NT2/D1 (cell line): ENCODE measurements around the gene UQCR10.

ENCODE experiments used
- DNase-seq: peaks from one replicate; pipeline ENCODE4 v3.0.0-alpha.2; 2011; ENCODE audit warnings: low read depth, low spot score
- H3K27me3 ChIP-seq: 2 replicates; pipeline ENCODE4 v1.6.0; 2011; ENCODE audit warnings: mild to moderate bottlenecking; ENCODE audit not compliant: insufficient read length, insufficient read depth
- H3K36me3 ChIP-seq: 2 replicates; pipeline ENCODE4 v1.6.1; 2011; ENCODE audit warnings: mild to moderate bottlenecking, low read length, mixed read lengths; ENCODE audit not compliant: insufficient read depth, insufficient read length
- H3K4me1 ChIP-seq: 2 replicates; pipeline ENCODE4 v1.5.1; 2011; ENCODE audit not compliant: insufficient read depth, insufficient read length
- H3K4me3 ChIP-seq: 2 replicates; pipeline ENCODE4 v1.5.1; 2011; ENCODE audit warnings: low read depth; ENCODE audit not compliant: insufficient read length
- H3K9ac ChIP-seq: 2 replicates; pipeline ENCODE4 v1.6.0; 2011; ENCODE audit warnings: low read depth; ENCODE audit not compliant: insufficient read length
- H3K9me3 ChIP-seq: 2 replicates; pipeline ENCODE4 v1.5.1; 2011; ENCODE audit warnings: mild to moderate bottlenecking, low read length; ENCODE audit not compliant: insufficient read depth
- SUZ12 ChIP-seq: IDR thresholded peaks from 2 replicates; pipeline ENCODE4 v1.6.1; 2011; ENCODE audit not compliant: insufficient read length, insufficient read depth; ENCODE audit errors: extremely low read depth
- YY1 ChIP-seq: IDR thresholded peaks from 2 replicates; pipeline ENCODE4 v1.6.1; 2011; ENCODE audit not compliant: insufficient read length, insufficient read depth
- ZNF274 ChIP-seq: IDR thresholded peaks from 2 replicates; pipeline ENCODE4 v1.6.1; 2011; ENCODE audit warnings: mild to moderate bottlenecking, low read depth, low read length

The UQCR10 gene

DNA sequence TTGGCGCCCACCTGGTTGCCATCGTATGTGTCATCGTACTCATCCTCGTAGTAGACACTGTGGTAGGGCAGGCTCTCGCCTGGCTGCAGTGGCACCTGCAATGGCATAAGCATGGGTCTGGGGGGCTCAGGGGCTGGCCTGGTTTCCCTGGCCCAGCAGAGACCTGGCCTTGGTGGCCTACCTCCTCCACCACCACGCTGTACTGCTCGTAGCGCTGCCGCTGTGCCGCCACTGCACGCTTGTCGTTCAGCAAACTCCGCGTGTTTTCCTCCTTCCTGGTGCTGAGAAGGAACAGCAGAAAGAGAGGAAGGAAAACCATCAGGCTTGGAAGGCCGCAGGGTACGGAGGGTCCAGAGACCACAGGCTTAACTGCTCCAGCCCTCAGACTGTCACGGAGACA lies 26.2 kb downstream of the UQCR10 start:
- no peak for DNase-seq
- Histone ChIP-seq H3K36me3 (peaks cover 80% of the 10 kb centered on the region), H3K27me3 (no peaks in the 10 kb centered on the region), H3K4me3 (no peak overlapping the region), H3K9ac (no peak overlapping the region), H3K9me3 (no peaks in the 10 kb centered on the region), H3K4me1 (no peaks in the 10 kb centered on the region)
- no peak for TF ChIP-seq YY1
- no peak for TF ChIP-seq SUZ12
- no peak for TF ChIP-seq ZNF274

DNA sequence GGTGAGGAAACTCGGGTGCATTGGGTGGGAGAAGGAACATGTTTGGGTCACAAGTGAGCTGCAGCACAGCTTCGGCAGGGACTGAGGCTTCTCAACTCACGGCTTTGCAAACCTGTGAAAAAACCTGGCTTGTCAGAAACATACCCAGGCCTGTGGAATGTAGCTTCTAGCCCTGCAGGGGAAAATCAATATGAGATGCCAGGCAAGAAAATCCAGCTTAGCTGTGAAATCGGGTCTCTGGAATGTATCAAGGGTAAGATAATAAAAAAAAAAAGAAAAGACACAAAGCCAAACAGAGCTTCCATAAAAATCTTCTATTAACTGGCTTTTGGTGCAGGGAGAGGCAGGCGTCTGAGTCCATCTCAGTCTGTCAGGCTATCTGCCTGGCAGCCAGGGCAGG lies 28.5 kb downstream of the UQCR10 start:
- Histone ChIP-seq H3K27me3 (no peaks in the 10 kb centered on the region), H3K9ac (no peak overlapping the region), H3K4me1 (no peaks in the 10 kb centered on the region), H3K36me3 (peaks cover 79% of the 10 kb centered on the region), H3K4me3 (no peak overlapping the region), H3K9me3 (no peaks in the 10 kb centered on the region)
- no peak for DNase-seq
- TF ChIP-seq YY1: no peak

GRCh38 chr22:29797351-29797750 lies 30.2 kb downstream of the UQCR10 start:
- no peak for DNase-seq
- Histone ChIP-seq H3K9me3 (no peaks in the 10 kb centered on the region), H3K4me3 (no peak overlapping the region), H3K27me3 (no peaks in the 10 kb centered on the region), H3K9ac (no peak overlapping the region), H3K4me1 (peaks cover 2% of the 10 kb centered on the region), H3K36me3 (peaks cover 79% of the 10 kb centered on the region)
- TF ChIP-seq YY1: no peak

- Histone ChIP-seq H3K9me3 (no peaks in the 10 kb centered on the region), H3K4me3 (no peak overlapping the region), H3K27me3 (no peaks in the 10 kb centered on the region), H3K4me1 (peaks cover 2% of the 10 kb centered on the region), H3K36me3 (peaks cover 73% of the 10 kb centered on the region), H3K9ac (no peak overlapping the region)
- no peak for DNase-seq
- TF ChIP-seq SUZ12 (no peak), ZNF274 (no peak), YY1 (no peak)
Measured at GRCh38 chr22:29798318-29798717, 31.1 kb downstream of the UQCR10 start.

GRCh38 chr22:29798801-29799200 lies 31.6 kb downstream of the UQCR10 start:
- Histone ChIP-seq H3K36me3 (peaks cover 74% of the 10 kb centered on the region), H3K9ac (no peak overlapping the region), H3K4me1 (peaks cover 2% of the 10 kb centered on the region)

GRCh38 chr22:29799217-29799680 lies 32.1 kb downstream of the UQCR10 start:
- H3K4me3 ChIP-seq: no peak overlapping the region
- H3K27me3 ChIP-seq: no peaks in the 10 kb centered on the region
- H3K9ac ChIP-seq: no peak overlapping the region
- peaks cover 2% of the 10 kb centered on the region for H3K4me1 ChIP-seq
- H3K36me3 ChIP-seq: peaks cover 79% of the 10 kb centered on the region
- H3K9me3 ChIP-seq: no peaks in the 10 kb centered on the region
- no peak for TF ChIP-seq YY1
- TF ChIP-seq SUZ12: no peak
- TF ChIP-seq ZNF274: no peak
- DNase-seq: no peak

More at GRCh38 chr22:29798801-29799200, 31.6 kb downstream of the UQCR10 start:
- Histone ChIP-seq H3K27me3 (no peaks in the 10 kb centered on the region), H3K4me3 (no peak overlapping the region), H3K9me3 (no peaks in the 10 kb centered on the region)
- TF ChIP-seq ZNF274: no peak
- no peak for TF ChIP-seq SUZ12
- no peak for TF ChIP-seq YY1
- no peak for DNase-seq

GRCh38 chr22:29801153-29801552 lies 34.0 kb downstream of the UQCR10 start:
- Histone ChIP-seq H3K27me3 (no peaks in the 10 kb centered on the region), H3K36me3 (peaks cover 84% of the 10 kb centered on the region), H3K4me3 (no peak overlapping the region), H3K4me1 (peaks cover 2% of the 10 kb centered on the region), H3K9me3 (no peaks in the 10 kb centered on the region), H3K9ac (no peak overlapping the region)
- peak; percentile 43 for DNase-seq
- TF ChIP-seq SUZ12 (no peak), YY1 (no peak), ZNF274 (no peak)

- no peaks in the 10 kb centered on the region for H3K9me3 ChIP-seq
- TF ChIP-seq SUZ12 (no peak), ZNF274 (no peak), YY1 (no peak)
- H3K36me3 ChIP-seq: peaks cover 84% of the 10 kb centered on the region
- no peak for DNase-seq
- peaks cover 2% of the 10 kb centered on the region for H3K4me1 ChIP-seq
- H3K9ac ChIP-seq: no peak overlapping the region
- no peaks in the 10 kb centered on the region for H3K27me3 ChIP-seq
- H3K4me3 ChIP-seq: no peak overlapping the region
Measured at GRCh38 chr22:29801796-29802195, 34.6 kb downstream of the UQCR10 start.
